Calu3 (cell line): ENCODE measurements around the gene KCNG1. TPM values are rescaled to one million over a fixed set of nuclear protein-coding genes. Genes with fewer than 3 reads are reported as not detected.
"Not testable (repeated sequence)": the region's sequence is repeated elsewhere in the genome, so short reads cannot be mapped to it uniquely, and the experiment has no call there.

Experiments used
- BruUV-seq: library from RNA; stranded (reverse); fragments of 400-500 nt; replicated peaks from 2 replicates; lab custom pipeline; 2021; lab: Mats Ljungman, UMichigan
- CTCF ChIA-PET: fragments of 300-600 bp; sonication (Branson Sonifier 250); formaldehyde crosslinking; loops from one replicate; lab custom pipeline; 2022; ENCODE audit warnings: antibody characterized with exemption; lab: Charles Lee
- DNase-seq: peaks from one replicate; pipeline ENCODE4 v3.0.0; 2022
- H3K27ac Mint-ChIP-seq: one replicate; pipeline ENCODE4 v1.8.0; 2022; ENCODE audit warnings: mixed read lengths; ENCODE audit not compliant: unreplicated experiment
- H3K27me3 Mint-ChIP-seq: one replicate; pipeline ENCODE4 v1.8.0; 2022; ENCODE audit warnings: mixed read lengths; ENCODE audit not compliant: unreplicated experiment
- H3K36me3 Mint-ChIP-seq: one replicate; pipeline ENCODE4 v1.8.0; 2022; ENCODE audit warnings: mild to moderate bottlenecking, moderate library complexity, mixed read lengths; ENCODE audit not compliant: insufficient read depth, unreplicated experiment
- H3K4me1 Mint-ChIP-seq: one replicate; pipeline ENCODE4 v1.8.0; 2022; ENCODE audit warnings: mild to moderate bottlenecking, low read depth, mixed read lengths; ENCODE audit not compliant: unreplicated experiment
- H3K4me3 Mint-ChIP-seq: one replicate; pipeline ENCODE4 v1.8.0; 2022; ENCODE audit warnings: mild to moderate bottlenecking, low read depth, moderate library complexity, mixed read lengths; ENCODE audit not compliant: unreplicated experiment
- H3K9me3 Mint-ChIP-seq: one replicate; pipeline ENCODE4 v1.8.0; 2022; ENCODE audit warnings: low read depth, mixed read lengths; ENCODE audit not compliant: unreplicated experiment
- CTCF ChIP-seq: fragments of 200-600 bp; IDR thresholded peaks from one replicate; pipeline ENCODE4 v1.8.0; 2022; ENCODE audit warnings: antibody characterized with exemption; ENCODE audit not compliant: unreplicated experiment
- intact Hi-C: fragments of 100-400 bp; cut with micrococcal nuclease; formaldehyde crosslinking; loops from one replicate; pipeline ENCODE4 v1.10.0; 2022; ENCODE audit not compliant: unreplicated experiment
- total RNA-seq: library from RNA; stranded (reverse); gene quantifications from 2 replicates; pipeline ENCODE4 v1.2.3, GENCODE V29; 2022

Gene KCNG1
- total RNA-seq, 1 experiment from 2014 or later, result 3.9 TPM

GRCh38 chr20:51046021-51046985 lies 23.4 kb upstream of the KCNG1 start:
- intact Hi-C loops, result no loop called here
- Mint-ChIP-seq H3K9me3 (peaks cover 3% of the 10 kb centered on the region), H3K4me1 (no peaks in the 10 kb centered on the region), H3K4me3 (no peak overlapping the region), H3K27ac (no peak overlapping the region), H3K36me3 (no peaks in the 10 kb centered on the region), H3K27me3 (peaks cover 28% of the 10 kb centered on the region)
- no TSS peak for BruUV-seq
- TF ChIP-seq CTCF, result no peak
- CTCF ChIA-PET, result no interaction called here
- DNase-seq, result no peak

- H3K4me3 Mint-ChIP-seq, H3K4me1 Mint-ChIP-seq, H3K9me3 Mint-ChIP-seq, DNase-seq, CTCF ChIA-PET, intact Hi-C loops, H3K27ac Mint-ChIP-seq, H3K36me3 Mint-ChIP-seq, BruUV-seq: not testable (repeated sequence)
- peaks cover 20% of the 10 kb centered on the region for H3K27me3 Mint-ChIP-seq
Observed at GRCh38 chr20:51045492-51045891, 22.6 kb upstream of the KCNG1 start.

- no TSS peak for BruUV-seq
- Mint-ChIP-seq H3K27ac (no peak overlapping the region), H3K27me3 (peaks cover 13% of the 10 kb centered on the region), H3K36me3 (no peaks in the 10 kb centered on the region), H3K9me3 (peaks cover 3% of the 10 kb centered on the region), H3K4me1 (no peaks in the 10 kb centered on the region), H3K4me3 (no peak overlapping the region)
- intact Hi-C loops, result no loop called here
- no peak for DNase-seq
- TF ChIP-seq CTCF, result no peak
- CTCF ChIA-PET, result no interaction called here
Observed at GRCh38 chr20:51044796-51045195, 21.9 kb upstream of the KCNG1 start.

GRCh38 chr20:51043811-51044210 lies 20.9 kb upstream of the KCNG1 start:
- no peaks in the 10 kb centered on the region for H3K36me3 Mint-ChIP-seq
- intact Hi-C loops, result no loop called here
- no peaks in the 10 kb centered on the region for H3K4me1 Mint-ChIP-seq
- peaks cover 3% of the 10 kb centered on the region for H3K9me3 Mint-ChIP-seq
- CTCF ChIA-PET, result no interaction called here
- no TSS peak for BruUV-seq
- H3K27ac Mint-ChIP-seq, result no peak overlapping the region
- DNase-seq, result no peak
- H3K4me3 Mint-ChIP-seq, result no peak overlapping the region
- peaks cover 3% of the 10 kb centered on the region for H3K27me3 Mint-ChIP-seq
- TF ChIP-seq CTCF, result no peak
